ENCODE measurements around the gene ANKRD31. TPM values are rescaled to one million over a fixed set of nuclear protein-coding genes. Genes with fewer than 3 reads are reported as not detected.

The ANKRD31 gene, protein sequence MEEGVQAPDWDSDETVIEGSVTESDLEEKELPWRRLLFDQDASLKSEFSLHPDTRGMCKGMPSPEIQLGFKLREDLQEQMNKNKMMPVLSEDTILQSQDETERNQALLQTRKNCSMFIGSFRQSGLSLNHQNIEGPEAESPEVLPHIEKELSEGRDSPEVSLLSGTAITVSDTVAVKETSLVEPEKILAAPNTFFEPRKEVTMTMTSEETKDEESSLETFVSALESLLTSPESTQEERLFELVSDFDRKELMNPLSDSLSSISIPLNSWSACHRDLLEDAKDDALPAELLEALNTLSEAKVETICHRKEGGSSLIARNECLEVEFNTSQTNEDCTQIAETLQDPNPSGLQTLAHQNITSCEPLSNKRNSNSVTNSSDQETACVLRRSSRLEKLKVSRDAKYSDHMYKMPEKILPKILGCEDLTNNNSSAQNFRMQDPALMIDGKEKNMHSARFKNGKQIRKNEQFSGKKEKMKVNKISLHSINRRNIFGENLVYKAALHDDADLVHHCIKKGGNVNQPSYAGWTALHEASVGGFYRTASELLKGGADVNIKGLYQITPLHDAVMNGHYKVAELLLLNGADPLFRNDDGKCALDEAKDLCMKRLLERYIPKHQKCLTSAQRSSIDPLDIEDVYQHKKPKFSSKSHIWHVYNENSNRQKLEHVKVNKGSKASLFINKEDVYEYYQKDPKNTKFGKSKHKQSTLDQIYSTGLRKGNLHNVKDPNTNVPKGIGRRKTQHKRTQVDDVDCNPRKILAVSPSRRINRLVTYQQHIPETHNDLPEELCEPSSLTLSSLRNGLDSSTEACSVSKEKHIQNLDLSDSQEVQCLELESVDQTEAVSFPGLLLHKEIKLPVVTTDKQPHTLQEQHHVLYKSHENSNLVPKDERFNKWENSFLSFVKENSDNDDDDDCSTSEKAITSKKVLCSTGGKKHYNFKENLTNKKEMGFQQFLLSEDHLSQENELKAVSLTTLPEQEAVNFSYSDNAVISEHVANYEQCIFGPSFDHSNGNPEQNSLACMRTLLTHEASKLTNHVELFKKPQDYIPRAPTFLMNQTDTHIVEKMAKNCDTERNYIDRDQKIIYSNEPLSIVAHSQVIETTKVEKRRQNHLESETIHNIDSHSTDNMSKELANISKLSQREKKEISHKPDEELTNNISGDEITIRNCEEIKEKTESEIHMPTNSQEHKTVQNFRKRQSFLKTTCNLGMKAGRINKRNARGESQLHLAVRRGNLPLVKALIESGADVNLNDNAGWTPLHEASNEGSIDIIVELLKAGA (N-terminal part only)
- total RNA-seq (under 1 TPM in 3 of 4 donors, not detected in 1; 0.04 to 0.11 (median 0.06) TPM), polyA plus RNA-seq (under 1 TPM in 2 of 3 donors, not detected in 1; 0.01 to 0.06 TPM)
- long read RNA-seq, donor 1: 0 reads
- long read RNA-seq, donor 2: 0 reads

DNA sequence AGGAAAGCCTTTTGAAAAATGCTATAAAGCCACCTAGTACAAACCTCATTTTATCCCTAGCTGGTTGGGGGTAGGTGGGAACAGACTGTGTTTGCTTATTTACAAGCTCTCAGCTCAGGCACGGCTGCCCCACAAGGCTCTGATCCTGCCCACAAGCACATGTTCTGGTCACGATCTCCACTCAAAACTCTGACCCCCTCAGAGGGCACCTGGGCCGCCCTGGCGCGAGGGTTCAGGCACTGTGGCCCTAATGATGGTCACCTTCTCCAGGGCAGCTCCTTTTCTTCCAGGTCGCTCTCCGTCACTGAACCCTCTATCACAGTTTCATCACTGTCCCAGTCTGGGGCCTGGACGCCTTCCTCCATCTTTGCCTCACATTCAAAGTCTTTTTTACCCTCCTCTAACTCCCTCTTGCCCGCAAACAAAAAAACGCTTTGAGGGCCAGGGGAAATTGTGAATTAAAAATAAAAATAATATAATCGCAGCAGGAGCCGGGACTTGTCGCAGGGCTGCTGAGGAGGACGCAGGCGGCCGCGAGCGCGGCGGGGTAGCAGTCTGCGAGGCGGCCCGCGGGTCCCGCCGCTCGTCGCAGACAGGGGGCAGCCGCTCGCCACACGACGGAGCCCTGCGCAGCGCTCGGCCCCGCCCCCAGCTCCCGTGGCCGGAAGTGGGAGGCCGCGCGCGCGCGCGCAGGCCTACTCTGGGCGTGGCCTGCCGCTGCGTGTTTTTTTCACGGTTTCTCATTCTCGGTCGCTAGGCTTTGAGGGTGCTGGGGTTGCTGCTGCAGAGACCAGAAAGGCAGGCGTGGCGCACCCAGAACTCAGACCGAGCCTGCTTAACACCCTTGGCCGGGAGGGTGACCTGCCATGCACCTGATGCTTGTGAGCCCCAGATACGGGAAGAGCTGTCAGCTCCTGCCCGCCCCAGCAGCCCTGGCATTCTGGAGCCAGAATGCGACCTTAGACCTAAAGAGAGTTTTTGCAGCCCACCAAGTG lies at the start of gene ANKRD31:
Gene ANKRD31 (minus strand): TSS at position 557 of the 995 bp plus-strand sequence. CDS start 192 bp downstream, at position 365.
- DNase-seq (peak; percentile 88 to 90), ATAC-seq (peak; percentile 100)
- no peaks in the 10 kb centered on the region for H3K27me3 ChIP-seq (ENCODE audit: insufficient read depth in 3 of 3, low read length in 2 of 3)
- H3K4me3 ChIP-seq: peak within 1 kb of the TSS; percentile 73
- no peaks in the 10 kb centered on the region for H3K36me3 ChIP-seq (ENCODE audit: insufficient read depth in 1 of 2, low read depth in 1 of 2)
- TF ChIP-seq, protein P1, sequence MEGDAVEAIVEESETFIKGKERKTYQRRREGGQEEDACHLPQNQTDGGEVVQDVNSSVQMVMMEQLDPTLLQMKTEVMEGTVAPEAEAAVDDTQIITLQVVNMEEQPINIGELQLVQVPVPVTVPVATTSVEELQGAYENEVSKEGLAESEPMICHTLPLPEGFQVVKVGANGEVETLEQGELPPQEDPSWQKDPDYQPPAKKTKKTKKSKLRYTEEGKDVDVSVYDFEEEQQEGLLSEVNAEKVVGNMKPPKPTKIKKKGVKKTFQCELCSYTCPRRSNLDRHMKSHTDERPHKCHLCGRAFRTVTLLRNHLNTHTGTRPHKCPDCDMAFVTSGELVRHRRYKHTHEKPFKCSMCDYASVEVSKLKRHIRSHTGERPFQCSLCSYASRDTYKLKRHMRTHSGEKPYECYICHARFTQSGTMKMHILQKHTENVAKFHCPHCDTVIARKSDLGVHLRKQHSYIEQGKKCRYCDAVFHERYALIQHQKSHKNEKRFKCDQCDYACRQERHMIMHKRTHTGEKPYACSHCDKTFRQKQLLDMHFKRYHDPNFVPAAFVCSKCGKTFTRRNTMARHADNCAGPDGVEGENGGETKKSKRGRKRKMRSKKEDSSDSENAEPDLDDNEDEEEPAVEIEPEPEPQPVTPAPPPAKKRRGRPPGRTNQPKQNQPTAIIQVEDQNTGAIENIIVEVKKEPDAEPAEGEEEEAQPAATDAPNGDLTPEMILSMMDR (IDR thresholded peaks at IDR 0.05): peak; percentile 85
- H3K9me3 ChIP-seq: no peaks in the 10 kb centered on the region
- 2 to 5% (median 3%) methylated on average over 36 to 58 of the region's 58 CpGs for WGBS, 3 donors
- H3K4me1 ChIP-seq: no peaks in the 10 kb centered on the region
- H3K27ac ChIP-seq: peak within 1 kb of the TSS; percentile 2
- intact Hi-C loops (cut with DNase I): loop anchor here (2.0 to 10.0 kb wide), 4 partner anchors 98 to 444 kb away; partner anchors contain the start of genes HMGCR (in 2 of the 2) and GCNT4 (in 1 of the 2)

DNA sequence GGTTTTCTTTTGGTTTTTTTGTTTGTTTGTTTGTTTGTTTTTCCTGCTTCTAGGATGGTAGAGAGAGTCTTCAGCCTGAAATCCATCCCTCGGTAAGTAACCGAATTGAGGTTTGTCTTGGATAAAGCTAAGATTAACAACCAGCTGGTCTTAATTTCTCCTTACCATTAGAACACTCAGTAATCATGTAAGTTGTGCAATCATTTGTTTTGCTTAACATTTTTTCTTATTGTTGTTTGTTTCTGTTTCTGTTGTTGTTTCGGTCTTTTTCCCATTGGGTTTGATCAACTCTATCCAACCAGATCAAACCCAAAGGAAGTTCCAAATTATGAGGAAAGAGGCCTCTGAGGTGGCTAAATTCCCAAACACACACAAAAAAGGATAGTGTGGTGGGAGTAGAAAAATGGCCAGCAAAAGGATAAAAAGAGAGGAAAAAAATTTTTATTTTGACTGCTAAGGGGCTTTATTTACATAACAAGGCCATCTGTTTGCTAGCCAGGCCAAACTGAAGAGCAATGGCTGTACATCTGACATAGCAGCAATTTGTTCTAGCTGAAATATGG lies 49.6 kb upstream of the ANKRD31 start:
- H3K27ac ChIP-seq: no peak overlapping the region
- no peaks in the 10 kb centered on the region for H3K9me3 ChIP-seq
- H3K4me3 ChIP-seq: no peak overlapping the region
- 73 to 80% (median 78%) methylated on average over 3 of the region's 3 CpGs for WGBS, 3 donors
- no peaks in the 10 kb centered on the region for H3K27me3 ChIP-seq (ENCODE audit: insufficient read depth in 3 of 3, low read length in 2 of 3)
- ATAC-seq (no peak), DNase-seq (no peak)
- TF ChIP-seq, protein P1 (IDR thresholded peaks at IDR 0.05): no peak
- H3K4me1 ChIP-seq: no peaks in the 10 kb centered on the region
- intact Hi-C loops (cut with DNase I): loop anchor here in 1 of 2 donors (5.0 kb wide), 1 partner anchor 1166 kb away; no protein-coding TSS in a partner anchor
- H3K36me3 ChIP-seq (ENCODE audit: insufficient read depth in 1 of 2, low read depth in 1 of 2): no peaks in the 10 kb centered on the region

DNA sequence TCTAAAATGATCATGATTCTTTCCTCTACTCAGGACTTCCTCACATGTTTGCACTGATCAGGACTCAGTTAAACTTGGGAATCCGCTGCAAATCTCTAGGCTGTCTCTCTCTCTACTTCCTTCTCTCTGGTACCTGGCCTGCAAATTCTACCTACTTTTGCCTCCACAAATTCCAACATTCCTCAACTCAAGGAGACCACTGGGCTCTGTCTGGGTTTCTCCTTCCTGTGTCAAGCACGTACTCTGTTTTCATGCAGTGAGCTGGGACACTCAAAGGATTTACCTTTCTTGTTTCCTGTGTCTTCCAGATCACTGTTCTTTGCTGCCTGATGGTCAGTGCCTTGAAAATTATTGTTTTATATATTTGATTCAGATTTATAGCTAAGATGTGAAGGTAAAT lies 45.9 kb upstream of the ANKRD31 start:
- ATAC-seq (no peak), DNase-seq (no peak)
- TF ChIP-seq, protein P1 (IDR thresholded peaks at IDR 0.05): no peak
- 83 to 90% (median 83%) methylated on average over 2 of the region's 2 CpGs for WGBS, 3 donors
- no peaks in the 10 kb centered on the region for H3K36me3 ChIP-seq (ENCODE audit: insufficient read depth in 1 of 2, low read depth in 1 of 2)
- no peak overlapping the region for H3K27ac ChIP-seq
- no peaks in the 10 kb centered on the region for H3K4me1 ChIP-seq
- H3K4me3 ChIP-seq: no peak overlapping the region
- no peaks in the 10 kb centered on the region for H3K9me3 ChIP-seq
- intact Hi-C loops (cut with DNase I): no loop called here
- no peaks in the 10 kb centered on the region for H3K27me3 ChIP-seq (ENCODE audit: insufficient read depth in 3 of 3, low read length in 2 of 3)
